ENCODE measurements around the gene ZBTB46. TPM values are rescaled to one million over a fixed set of nuclear protein-coding genes. Genes with fewer than 3 reads are reported as not detected.

ZBTB46 gene
- total RNA-seq, 2 donors from 2014 or later, result 7.9 to 12.2 TPM

- intact Hi-C loops (cut with DNase I), result loop anchor here (2.0 to 10.0 kb wide), 2 partner anchors 113 to 225 kb away; partner anchors contain the start of genes GMEB2 and ZNF512B
- Histone ChIP-seq H3K9me3 (no peaks in the 10 kb centered on the region), H3K36me3 (peaks cover 0 to 2% of the 10 kb centered on the region in 2 donors), H3K4me1 (replicated peaks) (peaks cover 35% of the 10 kb centered on the region), H3K27ac (peak overlapping the region; percentile 96), H3K4me3 (peak overlapping the region; percentile 72 to 75), H3K27me3 (replicated peaks; ENCODE audit: insufficient read depth) (no peaks in the 10 kb centered on the region)
- TF ChIP-seq POLR2AphosphoS5 (IDR thresholded peaks at IDR 0.05) (no peak), CTCF (IDR thresholded peaks at IDR 0.05) (no peak), POLR2A (IDR thresholded peaks at IDR 0.05) (no peak)
- DNase-seq (ENCODE audit: low spot score), result no peak
- WGBS, result 0% methylated on average over 3 of the region's 80 CpGs
Measured at GRCh38 chr20:63740070-63740626, 90.9 kb downstream of the ZBTB46 start.

DNA sequence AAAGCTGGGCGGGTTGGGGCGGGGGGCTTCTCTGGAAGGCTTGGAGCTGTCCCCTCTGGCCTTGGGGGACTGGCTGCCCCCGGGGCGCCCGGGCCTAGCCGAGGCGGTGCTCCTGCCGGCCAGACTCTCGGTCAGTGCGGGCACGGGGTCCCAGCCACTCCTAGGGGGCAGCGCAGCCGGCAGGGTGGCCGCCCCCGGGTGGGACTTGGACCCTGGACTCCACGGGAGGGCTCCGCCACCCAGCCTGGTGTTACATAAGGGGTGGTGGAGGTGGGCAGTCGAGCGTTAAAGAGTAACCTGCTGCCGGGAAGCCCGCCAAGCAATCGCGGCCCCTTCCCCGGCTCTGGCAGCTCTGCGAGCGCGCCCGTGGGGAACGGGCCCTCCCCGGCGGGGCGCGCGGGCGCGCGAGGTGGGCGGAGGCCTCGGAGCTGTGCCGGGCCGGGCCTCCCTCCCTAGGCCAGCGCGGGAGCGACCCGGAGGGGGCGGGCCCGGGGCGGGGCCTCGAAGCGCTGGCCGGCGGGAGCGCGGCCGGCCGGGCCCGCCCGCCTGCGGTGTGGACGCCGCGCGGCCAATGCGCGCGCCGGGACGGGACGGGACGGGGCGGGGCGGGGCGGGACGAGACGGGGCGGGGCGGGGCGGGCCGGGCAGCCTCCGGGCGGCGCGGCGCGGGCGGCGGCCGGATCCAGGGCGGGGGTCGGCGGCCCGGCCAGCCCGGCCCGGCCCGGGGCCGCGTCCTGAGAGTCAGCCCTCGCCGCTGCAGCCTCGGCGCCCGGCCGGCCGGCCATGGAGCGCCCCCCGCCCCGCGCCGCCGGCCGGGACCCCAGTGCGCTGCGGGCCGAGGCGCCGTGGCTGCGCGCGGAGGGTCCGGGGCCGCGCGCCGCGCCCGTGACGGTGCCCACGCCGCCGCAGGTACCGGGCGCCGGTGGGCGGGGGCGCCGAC is 91.7 kb downstream of the ZBTB46 start, which contains the start of gene SLC2A4RG:
Gene SLC2A4RG, plus strand, starts transcription at position 647 of the 940 bp plus-strand sequence. Its CDS starts 137 bp downstream, at position 784.
- peak within 1 kb of the TSS; percentile 72 to 75 for H3K4me3 ChIP-seq
- H3K4me1 ChIP-seq (replicated peaks), result peaks cover 35% of the 10 kb centered on the region
- peak; percentile 71 for DNase-seq (ENCODE audit: low spot score)
- H3K36me3 ChIP-seq, result peaks cover 4% of the 10 kb centered on the region in 2 donors
- intact Hi-C loops (cut with DNase I), result loop anchor here (2.0 to 10.0 kb wide), 4 partner anchors 31 to 225 kb away; partner anchors contain the start of genes GMEB2, RTEL1, ZGPAT and ZNF512B
- peak in 1 of 4 experiments; percentile 7 for TF ChIP-seq CTCF (IDR thresholded peaks at IDR 0.05)
- peak; percentile 27 for TF ChIP-seq POLR2A (IDR thresholded peaks at IDR 0.05)
- no peak for TF ChIP-seq POLR2AphosphoS5 (IDR thresholded peaks at IDR 0.05)
- H3K27ac ChIP-seq, result peak within 1 kb of the TSS; percentile 96
- no peaks in the 10 kb centered on the region for H3K9me3 ChIP-seq
- WGBS, result under 1% methylated on average over 29 of the region's 136 CpGs
- no peaks in the 10 kb centered on the region for H3K27me3 ChIP-seq (replicated peaks; ENCODE audit: insufficient read depth)

GRCh38 chr20:63738687-63739129 is 92.4 kb downstream of the ZBTB46 start:
- intact Hi-C loops (cut with DNase I), result loop anchor here (2.0 to 5.0 kb wide), 2 partner anchors 30 to 81 kb away; partner anchors contain the start of genes RTEL1 and ZGPAT
- Histone ChIP-seq H3K9me3 (no peaks in the 10 kb centered on the region), H3K27me3 (replicated peaks; ENCODE audit: insufficient read depth) (no peaks in the 10 kb centered on the region), H3K4me3 (peak overlapping the region; percentile 41 to 43), H3K27ac (peak overlapping the region; percentile 86 to 90), H3K36me3 (peaks cover 4% of the 10 kb centered on the region in 2 donors), H3K4me1 (replicated peaks) (peaks cover 35% of the 10 kb centered on the region)
- WGBS, result 25% methylated on average over 26 of the region's 26 CpGs
- peak; percentile 54 for DNase-seq (ENCODE audit: low spot score)
- no peak for TF ChIP-seq CTCF (IDR thresholded peaks at IDR 0.05)
- TF ChIP-seq POLR2AphosphoS5 (IDR thresholded peaks at IDR 0.05), result no peak
- TF ChIP-seq POLR2A (IDR thresholded peaks at IDR 0.05), result no peak

GRCh38 chr20:63737945-63738686 is 92.9 kb downstream of the ZBTB46 start:
- H3K36me3 ChIP-seq, result peaks cover 4% of the 10 kb centered on the region in 2 donors
- no peaks in the 10 kb centered on the region for H3K27me3 ChIP-seq (replicated peaks; ENCODE audit: insufficient read depth)
- no peak for DNase-seq (ENCODE audit: low spot score)
- no peaks in the 10 kb centered on the region for H3K9me3 ChIP-seq
- intact Hi-C loops (cut with DNase I), result loop anchor here (2.0 to 5.0 kb wide), 2 partner anchors 29 to 81 kb away; partner anchors contain the start of genes RTEL1 and ZGPAT
- H3K27ac ChIP-seq, result peak overlapping the region; percentile 86 to 90
- H3K4me1 ChIP-seq (replicated peaks), result peaks cover 33% of the 10 kb centered on the region
- 75% methylated on average over 17 of the region's 43 CpGs for WGBS
- no peak for TF ChIP-seq CTCF (IDR thresholded peaks at IDR 0.05)
- no peak for TF ChIP-seq POLR2A (IDR thresholded peaks at IDR 0.05)
- TF ChIP-seq POLR2AphosphoS5 (IDR thresholded peaks at IDR 0.05), result no peak
- peak overlapping the region; percentile 13 to 24 for H3K4me3 ChIP-seq

Data from prostate gland (tissue), 2 donors.